GM18502 (cell line): ENCODE measurements around the gene GPT2.

Experiments
- ATAC-seq: cut with Tn5 transposase; IDR thresholded peaks from one replicate; pipeline ENCODE4 v1.9.1; 2021; ENCODE audit warnings: mild to moderate bottlenecking; ENCODE audit not compliant: unreplicated experiment, poor library complexity

The GPT2 gene

GRCh38 chr16:46895399-46896313 is 11.5 kb downstream of the GPT2 start:
- ATAC-seq, result no peak

GRCh38 chr16:46896314-46896968 is 12.3 kb downstream of the GPT2 start:
- ATAC-seq, result no peak

DNA sequence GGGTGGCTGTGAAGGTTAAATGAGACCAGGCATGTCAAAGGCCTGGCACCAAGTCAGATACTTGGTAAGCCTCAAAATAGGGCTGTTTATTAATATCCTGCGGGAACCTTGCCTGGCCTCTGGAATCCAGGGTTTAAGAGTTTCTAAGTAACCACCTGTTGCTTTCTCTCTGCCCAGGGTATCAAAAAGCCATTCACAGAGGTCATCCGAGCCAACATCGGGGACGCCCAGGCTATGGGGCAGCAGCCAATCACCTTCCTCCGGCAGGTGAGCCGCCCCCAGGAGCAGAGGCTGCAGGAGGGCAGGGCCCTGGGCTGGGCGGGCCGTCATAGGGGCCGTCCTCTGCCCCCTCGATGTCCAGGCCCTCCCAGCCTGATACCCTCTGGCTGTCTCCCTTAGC is 13.3 kb downstream of the GPT2 start:
- ATAC-seq, result no peak

DNA sequence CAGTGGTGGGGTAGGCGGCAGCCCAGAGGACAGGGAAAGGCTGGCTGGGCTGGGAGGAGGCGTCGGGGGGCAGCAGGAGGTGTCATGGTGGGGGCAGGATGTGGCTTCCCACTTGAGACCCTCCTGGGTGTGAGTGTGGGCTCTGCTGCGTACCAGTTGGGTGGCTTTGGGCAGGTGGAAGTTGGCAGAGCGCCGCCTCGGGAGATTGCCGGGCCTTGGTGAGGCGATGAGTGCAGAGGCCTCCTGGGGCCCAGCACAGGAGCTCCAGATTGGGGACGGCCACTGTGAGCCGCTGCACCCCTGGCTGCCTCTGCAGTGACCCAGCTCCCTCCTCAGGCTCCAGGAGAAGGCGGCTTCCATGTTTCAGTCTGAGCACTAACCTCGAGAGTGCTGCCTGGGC is 13.8 kb downstream of the GPT2 start:
- ATAC-seq, result no peak

DNA sequence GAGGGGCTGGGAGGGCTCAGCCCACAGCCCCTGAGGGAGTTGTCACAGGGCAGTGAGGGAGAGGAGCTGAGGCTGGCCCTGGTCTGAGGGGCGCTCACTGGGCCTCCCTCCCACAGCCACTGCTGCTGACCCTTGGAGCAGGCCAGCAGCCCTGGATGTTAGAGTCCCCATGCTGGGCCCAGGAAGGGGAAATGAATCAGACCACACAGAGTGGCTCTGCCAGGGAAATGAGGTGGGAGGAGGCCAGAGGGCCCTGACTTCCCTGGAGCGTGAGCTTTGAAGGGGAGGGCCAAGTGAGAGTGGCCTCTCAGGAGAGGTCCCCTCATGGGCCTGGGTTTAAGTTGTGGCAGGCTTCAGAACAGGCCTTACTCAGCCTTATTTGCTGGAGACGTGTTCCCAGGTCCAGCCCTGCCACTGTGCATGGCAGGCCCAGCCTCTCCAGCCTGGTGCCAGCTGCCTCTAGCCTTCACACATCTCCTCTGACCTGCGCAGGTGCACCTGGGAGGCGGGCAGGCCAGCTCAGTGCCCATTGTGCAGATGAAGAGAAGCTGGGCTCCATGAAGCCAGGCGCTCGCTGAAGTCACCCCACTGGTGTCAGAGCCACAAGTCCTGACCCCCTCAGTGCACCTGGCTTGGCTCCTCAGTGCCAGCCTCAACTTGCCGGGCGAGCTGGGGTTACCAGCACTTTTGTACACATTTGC is 15.4 kb downstream of the GPT2 start:
- ATAC-seq, result no peak

DNA sequence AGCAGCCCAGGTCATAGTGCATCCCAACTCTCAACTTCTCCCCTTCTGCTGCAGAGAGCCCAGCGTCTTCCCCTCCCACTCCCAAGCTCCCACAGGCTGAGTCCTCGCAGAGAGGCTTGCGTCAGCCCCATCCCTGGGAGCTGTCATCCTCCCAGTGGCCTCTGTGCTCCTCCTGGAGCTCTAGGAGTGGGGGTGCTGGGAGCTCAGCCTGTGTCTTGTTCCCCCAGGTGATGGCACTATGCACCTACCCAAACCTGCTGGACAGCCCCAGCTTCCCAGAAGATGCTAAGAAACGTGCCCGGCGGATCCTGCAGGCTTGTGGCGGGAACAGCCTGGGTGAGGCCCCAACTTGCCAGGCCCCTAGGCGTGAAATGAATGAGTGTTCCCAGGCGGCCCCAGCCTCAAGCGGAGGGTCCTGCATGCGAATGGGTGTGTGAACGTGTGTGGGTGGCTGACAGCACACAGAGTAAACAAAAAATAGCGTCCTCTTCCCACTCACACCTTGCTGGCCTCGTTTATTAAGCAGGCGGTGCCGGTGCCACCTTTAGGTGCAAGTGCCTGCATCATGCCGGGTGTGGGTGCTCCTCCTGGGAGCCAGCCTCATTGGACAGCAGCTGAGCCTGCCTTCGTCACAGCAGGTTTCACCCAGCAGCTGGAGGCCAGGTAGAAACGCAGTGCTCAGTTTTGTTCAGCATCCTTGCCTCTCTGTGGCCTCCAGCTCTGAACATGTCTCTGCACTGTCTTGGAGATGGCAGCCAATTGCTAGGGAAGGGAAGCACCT is 16.5 kb downstream of the GPT2 start:
- ATAC-seq, result no peak

- no peak for ATAC-seq
Measured at GRCh38 chr16:46901709-46902108, 17.5 kb downstream of the GPT2 start.

DNA sequence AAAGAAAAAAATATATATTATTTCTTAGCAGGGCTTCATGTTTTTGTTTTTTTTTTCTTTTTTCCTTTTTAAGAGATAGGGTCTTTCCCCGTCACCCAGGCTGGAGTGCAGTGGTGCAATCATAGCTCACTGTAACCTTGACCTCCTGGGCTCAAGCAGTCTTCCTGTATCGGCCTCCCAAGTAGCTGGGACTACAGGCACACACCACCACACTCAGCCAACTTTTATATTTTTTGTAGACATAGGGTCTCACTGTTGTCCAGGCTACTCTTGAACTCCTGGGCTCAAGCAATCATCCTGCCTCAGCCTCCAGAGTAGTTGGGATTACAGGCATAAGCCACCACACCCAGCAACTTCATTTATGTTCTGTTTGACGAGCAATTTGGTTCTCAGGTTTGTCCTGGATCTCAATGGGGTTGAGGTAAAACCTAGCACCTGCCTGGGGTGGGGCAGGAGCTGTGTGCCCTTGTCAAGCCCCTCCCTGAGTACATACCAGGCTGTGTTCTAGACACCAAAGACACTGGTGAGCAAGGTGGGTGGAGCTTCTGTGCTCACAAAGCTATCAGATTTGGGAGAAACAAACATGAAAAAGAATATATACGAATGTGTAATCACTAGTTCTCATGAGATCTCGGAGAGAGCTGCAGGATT is 19.2 kb downstream of the GPT2 start:
- ATAC-seq, result no peak

- no peak for ATAC-seq
Measured at GRCh38 chr16:46904471-46904870, 20.3 kb downstream of the GPT2 start.

GRCh38 chr16:46906360-46907060 is 22.3 kb downstream of the GPT2 start:
- ATAC-seq, result no peak

GRCh38 chr16:46907061-46907774 is 23.1 kb downstream of the GPT2 start:
- no peak for ATAC-seq

DNA sequence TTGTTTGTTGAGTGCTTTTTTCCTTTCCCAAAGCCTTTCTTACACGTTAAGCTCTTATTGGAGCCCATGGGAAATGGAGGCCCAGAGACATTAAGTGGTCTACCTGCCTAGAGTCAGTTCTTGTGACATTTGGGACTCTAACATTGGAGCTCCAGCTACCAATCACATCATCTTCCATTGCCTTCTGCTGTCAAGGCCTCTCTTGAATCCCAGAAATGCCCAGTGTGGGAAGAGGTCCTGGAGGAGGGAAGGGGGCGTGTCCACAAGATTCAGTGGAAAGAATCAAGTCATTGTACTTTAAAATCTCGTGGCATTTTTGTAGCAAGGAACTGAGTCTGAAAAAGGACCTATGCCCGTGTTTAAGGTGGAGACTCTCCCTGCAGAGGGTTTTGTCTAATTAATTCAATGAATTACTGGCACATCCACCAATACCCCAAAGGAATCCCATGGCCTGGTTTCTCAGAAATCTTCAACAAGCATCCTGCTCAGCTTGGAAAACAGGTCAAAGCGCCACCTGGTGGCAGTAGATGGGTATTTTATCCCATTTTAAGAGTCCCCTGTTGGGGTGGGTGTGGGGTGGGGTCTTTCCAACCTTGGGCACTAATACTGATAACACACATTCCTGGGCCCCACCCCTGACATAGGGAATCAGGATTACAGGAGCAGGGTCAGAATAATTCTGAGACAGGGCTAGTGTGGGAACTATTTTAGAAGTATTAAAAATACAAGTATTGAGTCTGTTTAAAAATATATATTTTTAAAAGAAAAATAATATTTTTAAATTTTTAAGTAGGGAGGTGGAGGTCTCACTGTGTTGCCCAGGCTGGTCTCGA is 24.6 kb downstream of the GPT2 start:
- no peak for ATAC-seq

DNA sequence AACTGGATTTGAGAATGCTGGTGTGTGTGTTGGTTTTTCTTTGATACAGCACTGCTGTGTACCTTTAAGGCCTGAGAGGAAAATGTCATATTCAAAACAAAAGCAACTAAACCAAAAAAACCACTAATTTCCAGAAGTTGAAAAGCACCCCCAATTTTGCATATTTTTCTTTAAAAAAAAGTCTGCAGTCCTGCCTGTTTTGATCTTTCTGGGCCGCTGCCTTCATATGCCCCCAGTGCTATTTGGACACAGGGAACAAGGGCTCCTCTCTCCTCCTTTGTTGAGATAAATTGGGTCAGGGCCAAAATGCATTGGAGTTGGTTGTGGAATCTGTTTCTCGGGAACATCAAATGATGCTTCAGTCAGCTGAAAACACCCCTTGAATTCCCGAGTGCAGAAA is 26.9 kb downstream of the GPT2 start:
- ATAC-seq, result peak; percentile 79

DNA sequence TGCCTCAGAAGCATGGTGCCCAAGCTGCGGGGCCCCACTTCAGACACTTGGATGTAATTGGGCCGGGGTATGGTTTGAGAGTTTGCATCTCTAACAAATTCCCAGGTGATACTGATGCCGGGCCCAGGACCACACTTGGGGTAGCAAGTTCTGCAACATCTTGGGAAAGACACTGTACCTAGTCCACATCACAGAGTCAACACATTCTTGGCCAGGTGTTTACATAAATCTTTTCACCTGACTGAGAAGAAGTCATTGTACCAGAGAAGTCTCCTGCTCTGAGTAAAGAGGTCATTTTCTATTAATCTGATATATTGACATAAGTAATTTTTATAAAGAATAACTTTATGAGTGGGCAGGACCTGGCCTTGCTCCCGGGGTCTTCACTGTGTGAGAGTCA is 27.5 kb downstream of the GPT2 start:
- ATAC-seq, result no peak

DNA sequence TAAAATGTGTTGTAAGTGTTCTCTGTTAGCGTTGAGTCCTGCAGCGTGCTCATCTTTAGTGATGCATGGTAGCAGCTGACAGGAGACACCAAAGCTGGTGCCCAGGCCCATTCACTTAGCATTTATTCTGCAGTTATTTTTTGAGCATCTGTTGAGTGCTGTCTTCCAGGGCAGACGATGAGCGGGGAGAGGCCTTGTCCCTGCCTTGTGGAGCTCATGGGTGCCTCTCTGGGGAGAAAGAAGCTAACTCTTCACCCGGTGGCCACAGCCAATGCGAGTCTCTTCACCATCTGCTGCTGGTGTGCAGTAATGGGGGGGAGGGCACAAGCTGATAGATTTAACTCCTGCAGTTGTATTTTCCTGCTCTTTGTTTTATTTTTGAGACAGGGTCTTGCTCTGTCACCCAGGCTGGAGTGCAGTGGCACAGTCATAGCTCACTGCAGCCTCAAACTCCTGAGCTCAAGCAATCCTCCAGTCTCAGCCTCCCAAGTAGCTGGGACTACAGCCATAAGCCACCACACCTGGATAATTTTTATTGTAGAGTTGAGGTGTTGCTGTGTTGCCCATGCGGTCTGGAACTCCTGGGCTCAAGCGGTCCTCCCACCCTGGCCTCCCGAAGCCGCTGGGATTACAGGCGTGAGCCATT is 30.5 kb downstream of the GPT2 start:
- no peak for ATAC-seq

GRCh38 chr16:46915483-46916025 is 31.4 kb downstream of the GPT2 start:
- no peak for ATAC-seq

DNA sequence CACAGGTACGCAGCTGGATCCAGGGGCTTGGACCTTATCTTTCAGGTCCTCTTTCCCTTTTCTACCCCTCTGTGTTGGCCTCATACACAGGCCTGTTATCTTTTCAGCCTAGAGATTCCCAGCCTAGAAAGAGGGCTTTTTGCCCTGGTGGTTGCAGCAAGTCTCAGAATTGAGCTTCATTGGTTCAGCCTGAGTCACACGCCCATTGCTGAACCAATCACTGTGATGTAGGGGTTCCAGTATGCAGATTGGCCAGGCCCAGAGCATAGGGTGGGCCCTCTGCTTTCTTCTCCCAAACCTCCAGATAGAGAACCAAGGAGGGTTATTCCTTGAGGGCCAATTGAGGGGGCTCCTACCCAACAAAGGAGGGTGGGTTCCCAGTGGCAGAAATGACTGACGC is 32.8 kb downstream of the GPT2 start:
- ATAC-seq, result peak; percentile 34
